Left cardiac atrium (tissue), 4 donors: ENCODE results near the gene MRM2. TPM values are rescaled to one million over a fixed set of nuclear protein-coding genes. Genes with fewer than 3 reads are reported as not detected.

Experiments used
- ATAC-seq, 2 donors: fragments of 200-7000 bp; cut with Tn5 transposase; one replicate each; pipeline ENCODE4 v1.9.1; 2020; ENCODE audit warnings: mild to moderate bottlenecking in 2 of 2, moderate library complexity in 2 of 2
- DNase-seq: peaks from one replicate; pipeline ENCODE4 v3.0.0-alpha.2; 2020
- intact Hi-C, 2 donors: fragments of 100-400 bp; cut with DNase I; formaldehyde crosslinking; loops; one replicate each; pipeline versions ENCODE4 v1.14.1 to v1.15.1; 2022 to 2023
- total RNA-seq, 2 donors: library from RNA; stranded (reverse); fragmentation: NEBNext Ultra II Directional; extraction: Animal tissue kit (Norgen Biotek cat#: 25700); gene quantifications; one replicate each; pipeline ENCODE4 v1.2.1, GENCODE V29; 2021
- donor health status: DM: no; HTN: yes; CAD: no.
- donor health status: DM: no; HTN: yes; CAD: no; lungs with severe emphysema.
- donor health status: DM: yes; HTN: yes; CAD: no.
- donor health status: Dilated cardiomyopathy.

MRM2 gene
- total RNA-seq, 2 donors from 2014 or later, result 18.9 TPM

- DNase-seq (peak; percentile 61), ATAC-seq (peak; percentile 64 to 78)
- intact Hi-C loops, result loop anchor here (5.0 kb wide), 1 partner anchor 636 kb away; no protein-coding TSS in a partner anchor
These were observed 28.3 kb downstream of the MRM2 start for GRCh38 chr7:2213551-2214215.

GRCh38 chr7:2212906-2213305 lies 29.1 kb downstream of the MRM2 start:
- DNase-seq (no peak), ATAC-seq (no peak)
- intact Hi-C loops, result loop anchor here (5.0 kb wide), 1 partner anchor 636 kb away; no protein-coding TSS in a partner anchor

DNA sequence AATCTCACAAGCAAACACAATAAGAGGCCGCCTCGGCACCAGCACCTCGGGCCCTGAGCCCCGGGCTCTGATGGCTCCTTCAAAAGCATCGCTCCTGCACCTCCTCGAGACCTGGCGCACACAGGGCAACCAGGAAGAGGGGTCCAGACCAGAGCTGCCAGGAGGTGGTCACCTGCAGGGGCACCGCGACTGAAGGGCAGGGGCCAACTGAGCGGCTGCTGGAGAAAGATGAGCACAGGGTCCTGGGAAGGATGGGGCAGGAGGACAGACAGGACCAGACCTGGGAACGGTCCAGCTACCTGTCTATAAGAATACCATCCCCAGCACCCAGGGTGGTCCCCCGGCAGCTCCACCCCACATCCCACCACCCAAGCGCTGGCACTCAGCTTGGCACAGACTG lies 30.1 kb downstream of the MRM2 start:
- intact Hi-C loops, result loop anchor here (5.0 kb wide), 1 partner anchor 635 kb away; no protein-coding TSS in a partner anchor
- no peak for DNase-seq
- no peak for ATAC-seq

DNA sequence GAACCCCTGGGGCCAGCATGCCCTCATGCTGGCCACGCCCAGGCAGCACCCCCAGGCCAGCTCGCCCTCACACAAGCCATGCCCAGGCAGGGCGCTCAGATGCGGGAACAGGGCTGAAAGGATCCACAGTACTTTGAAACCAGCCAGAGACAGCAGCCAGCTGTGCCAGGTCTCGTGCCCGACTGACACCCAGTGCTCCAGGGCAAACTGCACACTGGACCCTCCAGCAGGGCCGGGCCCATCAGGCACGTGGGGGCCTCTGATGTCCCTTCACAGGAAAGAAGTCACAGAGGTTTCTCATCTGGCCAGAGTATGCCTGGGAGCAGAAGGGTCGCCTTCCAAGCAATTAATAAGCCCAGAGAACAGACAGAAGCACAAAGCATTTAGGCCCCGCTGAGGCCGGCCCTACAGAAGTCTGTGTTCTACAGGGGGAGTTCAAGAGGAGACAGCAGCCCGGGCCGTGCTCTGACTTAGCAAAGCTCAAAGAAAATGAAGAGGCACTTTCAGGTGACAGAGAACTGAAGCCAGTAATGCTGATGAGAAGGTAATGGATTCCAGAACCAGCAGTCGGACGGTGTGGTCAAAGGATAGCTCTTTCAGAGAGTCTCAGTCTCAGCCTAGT lies 30.6 kb downstream of the MRM2 start:
- no peak for ATAC-seq
- no peak for DNase-seq
- intact Hi-C loops, result loop anchor here (5.0 kb wide), 1 partner anchor 634 kb away; no protein-coding TSS in a partner anchor

- DNase-seq, result no peak
- no peak for ATAC-seq
- intact Hi-C loops, result loop anchor here (5.0 kb wide), 1 partner anchor 633 kb away; no protein-coding TSS in a partner anchor
These were observed 31.3 kb downstream of the MRM2 start for GRCh38 chr7:2210551-2211258.

DNA sequence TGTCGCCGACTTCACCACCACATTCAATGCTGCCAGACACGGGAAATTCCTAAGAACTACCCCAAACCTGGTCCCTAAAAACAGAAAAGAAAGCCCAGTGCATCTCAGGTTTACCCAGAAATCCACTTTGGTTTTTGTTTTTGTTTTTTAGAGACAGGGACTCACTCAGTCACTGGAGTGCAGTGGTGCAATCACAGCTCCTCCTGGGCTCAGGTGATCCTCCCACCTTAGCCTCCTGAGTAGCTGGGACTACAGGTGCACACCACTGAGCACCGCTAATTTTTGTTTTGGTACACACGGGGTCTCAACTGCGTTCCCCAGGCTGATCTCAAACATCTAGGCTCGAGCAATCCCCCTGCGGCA lies 32.1 kb downstream of the MRM2 start:
- intact Hi-C loops, result loop anchor here (5.0 to 10.0 kb wide), 3 partner anchors 108 to 633 kb away; no protein-coding TSS in a partner anchor
- ATAC-seq, result no peak
- no peak for DNase-seq

- ATAC-seq (peak; percentile 65 to 85), DNase-seq (peak; percentile 78)
- intact Hi-C loops, result loop anchor here (5.0 to 10.0 kb wide), 2 partner anchors 107 to 545 kb away; no protein-coding TSS in a partner anchor
These were observed 32.7 kb downstream of the MRM2 start for GRCh38 chr7:2209146-2209960.

- peak; percentile 14 for DNase-seq
- intact Hi-C loops, result loop anchor here (5.0 to 10.0 kb wide), 2 partner anchors 106 to 544 kb away; no protein-coding TSS in a partner anchor
- no peak for ATAC-seq
These were observed 33.3 kb downstream of the MRM2 start for GRCh38 chr7:2208712-2209111.

- intact Hi-C loops, result loop anchor here (5.0 to 10.0 kb wide), 2 partner anchors 103 to 540 kb away; no protein-coding TSS in a partner anchor
- DNase-seq (peak; percentile 4), ATAC-seq (no peak)
These were observed 36.8 kb downstream of the MRM2 start for GRCh38 chr7:2205036-2205780.

DNA sequence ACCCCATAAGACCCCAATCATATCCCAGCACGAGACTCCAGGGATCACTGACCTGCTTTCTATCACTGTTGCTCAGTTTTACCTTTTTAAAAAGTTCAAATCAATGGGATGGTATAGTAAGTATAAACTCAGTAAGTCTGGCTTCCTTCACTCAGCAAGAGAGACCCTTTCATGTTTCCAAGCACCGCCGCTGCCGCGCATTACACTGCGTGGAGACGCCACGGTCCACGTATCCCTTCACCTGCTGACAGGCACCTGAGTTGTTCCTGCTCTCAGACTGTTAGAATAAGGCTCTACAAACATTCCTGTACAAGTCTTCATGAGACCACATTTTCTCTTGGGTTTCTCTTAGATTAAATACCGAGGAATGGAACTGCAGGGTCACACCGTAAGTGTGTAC lies 37.6 kb downstream of the MRM2 start:
- ATAC-seq, result no peak
- intact Hi-C loops, result loop anchor here (10.0 kb wide), 1 partner anchor 540 kb away; no protein-coding TSS in a partner anchor
- DNase-seq, result peak; percentile 11

- intact Hi-C loops, result loop anchor here (10.0 kb wide), 1 partner anchor 539 kb away; no protein-coding TSS in a partner anchor
- no peak for ATAC-seq
- no peak for DNase-seq
These were observed 38.2 kb downstream of the MRM2 start for GRCh38 chr7:2203766-2204300.

GRCh38 chr7:2202901-2203765 lies 38.9 kb downstream of the MRM2 start:
- intact Hi-C loops, result loop anchor here (10.0 kb wide), 1 partner anchor 538 kb away; no protein-coding TSS in a partner anchor
- ATAC-seq, result no peak
- peak; percentile 8 for DNase-seq

DNA sequence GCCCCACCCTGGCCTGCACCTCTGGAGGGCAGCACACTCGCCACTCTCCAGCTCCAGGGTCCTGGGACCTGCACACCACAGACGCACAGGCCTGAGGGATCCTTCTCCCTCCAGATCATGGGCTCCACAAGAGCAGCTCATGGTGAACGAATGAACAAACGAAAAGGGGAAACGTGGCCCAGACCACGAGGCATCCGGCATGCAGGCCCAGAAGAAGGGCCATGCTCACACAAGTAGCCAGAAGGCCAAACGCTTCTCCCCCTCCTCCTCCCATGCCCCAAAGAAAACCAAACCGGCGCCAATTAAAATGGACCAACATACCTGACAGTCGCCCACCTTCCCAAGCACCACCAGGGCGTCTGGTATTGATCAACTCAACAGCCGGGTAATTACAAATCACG lies 39.6 kb downstream of the MRM2 start:
- intact Hi-C loops, result loop anchor here (10.0 kb wide), 1 partner anchor 538 kb away; no protein-coding TSS in a partner anchor
- ATAC-seq (no peak), DNase-seq (no peak)

GRCh38 chr7:2201686-2202360 lies 40.2 kb downstream of the MRM2 start:
- peak in 1 of 2 donors; percentile 4 for ATAC-seq
- intact Hi-C loops, result loop anchor here (10.0 kb wide), 1 partner anchor 537 kb away; no protein-coding TSS in a partner anchor
- no peak for DNase-seq

DNA sequence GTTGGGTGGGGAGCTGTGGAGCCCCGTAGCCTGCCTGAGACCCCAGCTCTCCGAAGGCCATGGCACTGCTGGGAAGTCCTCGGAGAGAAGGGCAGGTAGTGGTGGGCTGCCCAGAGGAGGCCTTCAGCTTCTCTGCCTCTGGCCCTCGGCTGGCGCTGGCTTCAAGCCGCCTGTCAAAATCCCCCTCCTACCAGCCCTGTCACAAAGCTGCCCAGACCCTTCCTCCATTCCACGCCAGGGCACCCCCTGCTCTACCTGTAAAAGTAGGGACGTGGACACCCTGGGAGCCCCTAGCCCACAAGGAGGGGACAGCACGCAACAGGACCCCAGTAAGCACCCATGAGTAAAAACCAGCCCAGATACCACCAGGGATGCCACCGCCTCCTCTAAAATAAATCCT lies 40.9 kb downstream of the MRM2 start:
- ATAC-seq (no peak), DNase-seq (no peak)
- intact Hi-C loops, result loop anchor here (10.0 kb wide), 1 partner anchor 536 kb away; no protein-coding TSS in a partner anchor

DNA sequence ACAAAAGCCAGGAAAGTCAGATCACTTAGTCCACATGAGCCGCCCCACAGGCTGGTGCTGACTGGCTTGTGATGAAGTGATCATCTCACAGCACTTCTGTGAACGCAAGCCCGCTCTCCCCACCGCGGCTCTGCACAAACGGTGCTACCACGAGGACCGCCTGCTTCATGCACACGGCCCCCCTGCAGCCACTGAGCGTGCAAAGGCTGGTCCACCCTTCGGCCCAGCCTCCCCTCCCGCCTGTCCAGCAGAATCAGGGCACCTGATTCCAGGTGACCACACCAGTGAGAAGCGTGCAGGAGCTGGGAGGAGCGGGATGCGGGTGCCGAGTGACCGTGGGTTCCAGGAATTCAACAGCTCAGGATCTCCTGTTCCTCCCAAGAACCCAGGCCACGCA lies 41.4 kb downstream of the MRM2 start:
- intact Hi-C loops, result loop anchor here (10.0 kb wide), 1 partner anchor 536 kb away; no protein-coding TSS in a partner anchor
- no peak for DNase-seq

More for the DNA sequence above, 41.4 kb downstream of the MRM2 start:
- ATAC-seq, result no peak
